HG03442 (cell line): ENCODE results near the gene RHOT1.
"Not testable (repeated sequence)": the region's sequence is repeated elsewhere in the genome, so short reads cannot be mapped to it uniquely, and the experiment has no call there.

Experiments
- ATAC-seq: cut with Tn5 transposase; IDR thresholded peaks from one replicate; pipeline ENCODE4 v1.9.1; 2021; ENCODE audit warnings: mild to moderate bottlenecking, moderate library complexity; ENCODE audit not compliant: unreplicated experiment

Gene RHOT1

DNA sequence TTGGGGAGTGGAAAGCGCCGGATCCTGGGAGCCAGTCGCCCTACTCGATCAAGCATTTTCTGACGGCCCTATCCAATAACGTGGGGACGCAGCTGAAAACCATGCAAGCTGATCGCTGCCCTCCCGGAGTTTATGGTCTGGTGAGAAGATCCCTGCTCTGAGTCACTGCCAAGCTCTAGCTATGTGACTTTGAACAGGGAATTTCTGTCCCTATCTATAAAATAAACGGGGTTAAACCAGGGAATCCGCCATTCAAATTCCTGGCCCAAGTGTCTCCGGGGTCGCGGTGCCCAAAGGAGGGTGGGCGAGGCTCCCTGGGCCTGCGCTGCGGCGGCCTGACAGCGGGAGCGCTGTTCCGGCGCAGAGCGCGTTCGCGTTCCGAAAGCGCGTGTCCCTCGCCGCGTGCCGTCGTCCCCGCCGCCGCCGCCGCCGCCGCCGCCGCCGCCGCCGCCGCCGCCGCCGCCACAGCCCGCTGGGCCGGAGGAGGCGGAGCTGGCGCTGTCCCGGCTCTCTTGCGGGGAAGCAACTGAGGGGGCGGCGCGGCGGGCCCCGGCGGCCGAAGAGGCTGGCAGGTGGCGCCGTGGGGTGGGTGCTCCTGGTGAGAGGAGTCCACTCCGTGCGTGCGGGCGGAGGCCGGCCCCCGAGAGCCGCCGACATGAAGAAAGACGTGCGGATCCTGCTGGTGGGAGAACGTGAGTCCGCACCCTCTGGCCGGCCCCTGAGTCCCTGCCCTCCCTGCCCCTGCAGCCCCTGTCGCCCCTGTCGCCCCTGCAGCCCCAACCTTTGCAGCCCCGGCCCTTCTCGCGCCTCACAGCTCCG, at the start of gene RHOT1:
Gene RHOT1 (plus strand): TSS at position 465 of the 819 bp plus-strand sequence. CDS start 191 bp downstream, at position 656.
- peak; percentile 74 for ATAC-seq

DNA sequence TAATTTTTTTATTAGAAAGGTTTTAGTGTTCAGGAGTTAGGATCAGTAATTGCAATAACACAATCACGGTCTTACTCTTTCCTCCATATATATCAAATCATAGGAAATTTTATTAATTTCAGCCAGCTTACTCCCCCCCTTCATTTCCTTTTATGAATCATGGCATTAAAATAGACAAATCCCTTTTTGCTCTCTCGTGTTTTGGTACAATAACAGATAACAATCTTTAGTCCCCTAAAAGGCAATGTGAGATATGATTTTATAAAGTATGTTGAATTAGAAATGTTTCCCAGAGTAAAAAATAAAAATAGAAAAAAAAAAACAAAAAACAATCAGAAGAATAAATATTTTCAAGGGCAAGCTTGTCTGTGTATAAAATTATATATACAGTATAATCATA, 42.6 kb upstream of the RHOT1 start:
- ATAC-seq, result no peak

DNA sequence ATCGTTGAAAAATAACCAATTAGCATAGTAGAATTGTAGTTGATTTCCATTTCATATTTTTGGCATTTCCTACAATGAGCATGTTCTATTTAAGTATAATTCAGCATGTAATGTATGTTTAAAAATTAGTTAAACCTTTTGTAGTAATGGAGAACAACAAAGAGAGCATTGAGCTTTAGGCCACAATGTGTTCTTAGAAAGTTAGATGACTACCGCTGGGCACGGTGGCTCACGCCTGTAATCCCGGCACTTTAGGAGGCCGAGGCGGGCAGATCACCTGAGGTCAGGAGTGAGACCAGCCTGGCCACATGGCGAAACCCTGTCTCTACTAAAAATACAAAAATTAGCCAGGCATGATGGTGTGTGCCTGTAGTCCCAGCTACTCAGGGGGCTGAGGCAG, 42.0 kb upstream of the RHOT1 start:
- ATAC-seq, result not testable (repeated sequence)

DNA sequence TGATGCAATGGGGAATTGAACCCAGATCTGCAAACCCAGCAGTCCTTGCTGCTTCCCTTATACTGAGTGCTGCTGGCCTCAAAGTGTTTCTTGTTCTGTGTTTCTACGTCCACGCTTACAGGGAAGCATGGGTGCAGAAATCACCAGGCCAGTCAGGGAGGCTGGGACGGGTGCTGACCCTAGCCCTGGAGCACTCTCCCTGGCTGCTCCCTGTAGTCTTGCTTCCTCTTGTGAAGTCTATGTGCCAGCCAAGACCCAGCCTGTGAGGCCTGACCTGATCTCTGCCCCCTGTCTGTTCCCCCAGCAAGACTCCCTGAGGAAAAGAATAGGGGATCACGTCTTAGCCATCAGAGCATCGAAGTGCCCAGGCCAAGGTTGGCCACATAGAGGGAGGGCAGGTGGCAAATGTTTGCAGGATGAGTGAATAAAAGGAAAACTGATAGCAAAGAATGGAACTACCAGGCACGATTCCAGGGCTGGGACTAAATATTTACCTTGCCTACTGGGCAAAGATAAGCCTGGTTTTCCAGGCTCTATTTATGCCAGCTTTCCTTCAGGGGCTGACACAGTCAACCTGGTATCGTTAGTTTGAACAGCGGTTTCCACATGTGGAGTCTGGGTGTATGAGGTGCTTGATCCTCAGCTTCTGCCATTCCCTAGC, 41.2 kb upstream of the RHOT1 start:
- no peak for ATAC-seq

DNA sequence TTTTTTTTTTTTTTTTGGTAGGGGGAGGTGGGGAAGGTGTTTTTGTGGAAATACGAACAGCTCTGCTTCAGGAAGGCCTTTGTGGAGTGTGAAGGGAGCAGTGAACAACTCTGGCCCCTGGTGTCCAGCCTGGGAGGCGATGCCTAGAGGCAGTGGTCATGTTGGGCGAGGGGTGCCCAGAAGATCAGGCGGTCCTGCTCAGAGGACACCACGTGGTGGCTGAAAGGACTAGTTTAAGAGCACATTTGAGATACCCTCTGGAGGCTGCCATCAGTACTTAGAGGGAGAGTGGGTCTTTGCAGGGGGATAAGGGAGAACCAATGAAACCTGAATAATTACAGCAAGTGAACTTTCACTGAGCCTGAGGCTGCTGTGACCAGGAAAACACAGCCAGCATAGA, 40.1 kb upstream of the RHOT1 start:
- ATAC-seq, result no peak

DNA sequence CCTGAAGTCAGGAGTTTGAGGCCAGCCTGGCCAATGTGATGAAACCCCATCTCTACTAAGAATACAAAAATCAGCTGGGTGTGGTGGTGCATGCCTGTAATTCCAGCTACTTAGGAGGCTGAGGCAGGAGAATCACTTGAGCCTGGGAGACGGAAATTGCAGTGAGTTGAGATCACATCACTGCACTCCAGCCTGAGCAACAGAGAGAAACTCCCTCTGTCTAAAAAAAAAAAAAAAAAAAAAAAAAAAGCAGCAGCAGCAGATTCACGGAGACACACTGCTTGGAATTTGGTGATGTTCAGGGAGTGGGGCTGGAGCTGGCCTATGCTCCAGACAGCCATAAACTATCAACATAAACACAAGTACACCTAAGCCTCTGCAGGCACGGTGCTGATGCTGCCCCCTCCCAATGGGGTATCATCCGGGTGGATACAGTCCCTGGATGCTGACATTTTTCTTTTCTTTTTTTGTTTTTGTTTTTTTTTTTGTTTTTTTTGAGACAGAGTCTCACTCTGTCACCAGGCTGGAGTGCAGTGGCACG, 39.6 kb upstream of the RHOT1 start:
- ATAC-seq, result no peak

DNA sequence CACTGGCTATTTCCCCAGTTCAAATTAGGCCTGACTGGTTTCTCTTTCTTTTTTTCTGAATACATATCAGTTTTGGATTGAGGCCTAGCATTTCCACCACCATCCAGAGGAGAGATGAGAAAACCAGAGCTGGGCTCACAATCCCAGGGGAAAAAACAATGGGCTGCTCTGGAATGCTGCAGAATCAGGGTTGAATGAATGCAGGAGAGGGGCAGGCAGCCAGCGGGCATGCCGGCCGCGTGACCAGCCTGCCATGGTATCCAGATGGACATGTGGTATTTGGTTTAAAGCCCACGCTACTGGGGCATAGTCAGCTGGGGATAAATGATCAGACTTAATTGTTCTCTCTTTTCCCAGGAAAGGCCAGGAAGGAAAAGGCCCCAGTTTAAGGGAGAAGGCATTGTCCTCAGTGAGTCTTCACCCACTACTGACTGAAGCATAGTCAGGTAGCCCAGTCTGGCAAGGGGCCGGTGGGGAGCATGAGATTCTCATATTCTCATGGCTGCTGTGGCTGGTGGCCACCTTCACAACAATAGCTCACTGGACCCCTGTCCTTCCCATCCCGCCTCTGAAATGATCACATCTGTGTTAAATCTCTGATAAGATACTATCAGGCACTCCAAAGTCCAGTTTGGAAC, 38.7 kb upstream of the RHOT1 start:
- no peak for ATAC-seq

DNA sequence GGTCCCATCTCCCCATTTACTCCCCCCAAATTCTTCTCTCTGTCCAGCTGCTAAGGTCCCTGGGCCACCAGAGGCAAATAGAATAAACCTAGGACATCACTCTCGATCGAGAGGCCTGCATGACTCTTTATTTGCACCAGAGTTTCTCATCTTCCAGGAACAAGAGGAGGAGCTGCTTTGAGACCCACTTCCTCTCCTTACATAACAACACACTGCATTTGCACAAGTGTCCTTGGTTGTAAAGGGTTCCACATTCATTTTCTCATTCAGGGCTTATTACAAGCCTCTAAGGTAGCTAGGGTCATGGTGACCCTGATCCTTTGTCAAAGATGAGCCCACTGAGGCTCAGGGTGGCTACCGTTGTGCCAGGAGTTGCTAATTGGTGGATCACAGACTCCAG, 38.1 kb upstream of the RHOT1 start:
- ATAC-seq, result no peak

DNA sequence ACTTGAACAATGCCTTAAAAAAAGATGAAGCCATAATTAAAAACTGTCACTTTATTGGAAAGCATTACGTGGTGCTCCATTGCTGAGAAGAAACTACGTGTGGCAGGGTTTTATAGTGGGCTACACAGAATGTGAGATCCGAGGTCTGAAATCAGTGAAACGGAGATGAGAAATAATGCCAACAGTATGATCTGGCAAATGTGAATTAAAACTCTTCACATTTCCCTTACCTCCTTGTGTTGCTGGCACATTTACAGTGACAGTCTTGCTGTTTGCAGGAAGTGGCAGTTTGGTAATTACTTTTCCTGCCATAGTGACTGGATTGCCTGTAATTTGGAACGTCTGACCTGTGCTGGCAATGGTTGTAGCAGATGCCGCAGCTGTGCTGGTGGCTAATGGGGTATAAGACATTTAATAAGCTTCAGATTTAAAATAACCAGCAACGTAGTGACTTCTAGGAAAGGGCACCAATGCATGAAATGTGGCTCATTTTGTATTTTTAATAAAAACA, 35.8 kb upstream of the RHOT1 start:
- not testable (repeated sequence) for ATAC-seq

DNA sequence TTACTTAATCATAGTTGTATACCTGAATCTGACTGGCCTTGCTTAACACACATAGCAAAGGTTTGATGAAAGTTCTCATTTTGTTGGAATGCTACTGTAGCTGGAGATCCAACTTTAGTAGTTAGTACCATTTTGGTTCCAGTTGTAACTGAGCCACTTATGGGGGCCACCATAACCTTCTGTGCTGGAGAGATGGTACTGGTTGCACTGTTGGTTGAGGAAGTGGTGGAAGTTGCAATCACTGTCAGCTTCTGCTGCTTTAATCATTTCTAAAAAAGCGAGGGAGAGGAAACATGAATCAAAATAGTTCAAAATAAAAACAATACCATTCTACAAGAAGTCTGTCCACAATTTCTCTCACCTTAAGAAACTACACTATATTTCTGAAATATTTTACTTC, 35.1 kb upstream of the RHOT1 start:
- ATAC-seq, result not testable (repeated sequence)

DNA sequence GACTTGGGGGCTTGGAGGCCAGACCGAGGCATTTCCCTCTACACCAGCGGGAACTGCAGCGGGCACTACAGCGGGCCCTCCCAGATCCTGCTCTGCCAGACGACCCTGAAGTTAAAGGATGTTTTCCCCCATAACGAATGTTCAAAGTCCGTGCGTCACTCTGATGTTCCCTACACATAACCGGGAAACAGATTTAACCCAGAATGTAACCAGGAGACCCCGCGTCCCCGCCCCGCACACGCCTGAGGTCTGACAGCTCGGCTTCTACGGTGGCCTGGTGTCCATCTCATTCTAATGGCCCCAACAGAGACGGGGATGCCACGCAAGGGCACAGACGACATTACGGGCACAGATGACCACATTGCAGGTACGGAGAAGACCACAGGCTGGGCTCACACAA, 31.7 kb upstream of the RHOT1 start:
- no peak for ATAC-seq

DNA sequence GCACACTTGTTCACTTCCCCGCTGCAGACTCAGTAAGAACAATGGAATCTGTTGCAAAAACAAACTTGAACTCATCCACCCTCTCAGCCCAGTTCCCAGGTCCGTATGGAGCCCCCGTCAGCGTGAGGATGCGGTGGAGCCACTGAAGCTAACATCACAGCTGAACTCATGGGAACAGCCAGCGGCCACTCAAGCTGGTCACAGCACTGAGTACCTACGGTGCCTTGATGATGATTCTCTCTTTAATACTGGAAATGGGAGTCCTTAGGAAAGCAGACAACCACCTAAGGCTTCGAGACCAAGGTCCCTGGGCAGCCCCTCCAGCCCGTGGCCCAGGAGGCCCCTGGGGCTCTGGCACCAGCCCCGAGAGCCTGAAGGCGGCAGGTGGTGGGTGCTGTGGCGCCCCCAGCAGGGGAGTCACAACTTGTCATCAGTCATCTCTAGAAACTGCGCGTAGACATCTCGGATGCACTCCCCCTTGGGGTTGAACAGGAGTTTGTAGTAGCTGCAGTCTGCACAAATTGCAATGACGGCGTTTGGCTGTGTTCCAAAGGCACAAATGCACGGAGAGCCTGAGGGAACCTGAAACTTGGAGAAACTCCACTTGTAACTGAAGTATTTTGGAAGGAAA, 31.0 kb upstream of the RHOT1 start:
- ATAC-seq, result no peak

DNA sequence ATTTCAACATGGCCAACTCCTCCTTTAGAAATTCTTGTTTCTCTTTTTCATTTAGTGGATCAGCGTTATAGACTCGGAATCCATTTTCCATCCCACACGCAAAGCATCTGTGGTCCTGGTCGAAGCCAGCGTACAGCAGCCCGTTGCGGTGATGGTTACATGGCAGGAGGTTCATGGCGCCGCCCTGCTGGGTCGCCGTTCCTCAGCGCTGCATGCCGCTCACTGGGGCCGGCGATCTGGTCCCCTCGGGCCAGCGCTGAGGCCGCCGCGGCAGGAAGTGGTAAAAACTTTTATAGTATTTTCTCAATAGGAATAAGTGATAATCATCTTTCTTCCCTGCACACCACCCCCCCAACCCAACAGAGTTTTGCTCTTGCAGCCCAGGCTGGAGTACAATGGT, 29.9 kb upstream of the RHOT1 start:
- ATAC-seq, result no peak

DNA sequence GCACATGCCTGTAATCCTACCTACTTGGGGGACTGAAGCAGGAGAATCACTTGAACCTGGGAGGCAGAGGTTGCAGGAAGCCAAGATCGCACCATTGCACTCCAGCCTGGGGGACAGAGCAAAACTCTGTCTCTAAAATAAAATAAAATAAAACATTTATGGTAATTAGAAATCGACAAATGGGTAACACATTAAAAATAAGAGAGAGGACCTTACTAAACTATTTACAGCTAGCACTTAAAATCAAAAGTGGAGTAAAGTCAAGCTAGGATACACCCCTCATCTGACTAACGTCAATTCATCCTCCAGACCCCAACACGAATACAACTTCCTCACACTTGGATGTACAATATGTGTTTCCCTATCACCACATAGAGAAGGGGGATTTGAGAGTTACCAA, 27.8 kb upstream of the RHOT1 start:
- no peak for ATAC-seq

DNA sequence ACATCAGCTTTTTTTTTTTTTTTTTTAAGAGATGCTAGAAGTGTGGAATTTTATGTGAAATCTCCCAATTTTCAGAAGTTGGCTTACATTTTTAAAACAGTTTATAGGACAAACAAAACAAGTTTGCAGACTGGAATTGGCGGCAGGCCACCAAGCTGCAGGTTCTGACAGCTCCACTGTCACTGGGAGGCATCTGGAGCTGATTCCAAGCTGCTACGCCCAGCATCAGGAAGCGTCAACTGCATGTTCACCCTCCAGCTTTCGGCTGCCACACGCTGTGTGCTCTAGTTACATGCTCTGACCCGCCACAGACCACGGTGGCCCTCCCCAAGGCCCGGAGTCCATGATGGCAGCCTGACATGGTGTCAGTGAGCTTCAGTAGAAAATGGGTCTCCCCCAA, 26.8 kb upstream of the RHOT1 start:
- not testable (repeated sequence) for ATAC-seq

DNA sequence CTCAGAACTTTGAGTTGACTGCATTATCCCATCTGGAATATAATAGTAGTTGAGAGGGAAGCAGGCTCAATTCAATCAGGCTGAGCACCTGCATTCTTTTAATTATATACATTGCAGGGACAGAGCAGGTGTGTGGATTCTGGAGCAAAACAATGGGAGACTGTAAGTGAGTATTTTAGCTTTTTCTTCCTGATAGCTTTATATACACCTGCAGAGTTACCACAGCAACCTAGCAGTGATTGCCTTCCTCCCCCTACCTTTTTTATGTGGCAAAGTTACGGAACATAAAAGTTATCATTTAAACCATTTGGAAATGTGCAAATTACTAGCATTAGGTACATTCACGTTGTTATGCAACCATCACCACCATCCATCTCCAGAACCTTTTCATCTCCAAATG, 25.4 kb upstream of the RHOT1 start:
- no peak for ATAC-seq

DNA sequence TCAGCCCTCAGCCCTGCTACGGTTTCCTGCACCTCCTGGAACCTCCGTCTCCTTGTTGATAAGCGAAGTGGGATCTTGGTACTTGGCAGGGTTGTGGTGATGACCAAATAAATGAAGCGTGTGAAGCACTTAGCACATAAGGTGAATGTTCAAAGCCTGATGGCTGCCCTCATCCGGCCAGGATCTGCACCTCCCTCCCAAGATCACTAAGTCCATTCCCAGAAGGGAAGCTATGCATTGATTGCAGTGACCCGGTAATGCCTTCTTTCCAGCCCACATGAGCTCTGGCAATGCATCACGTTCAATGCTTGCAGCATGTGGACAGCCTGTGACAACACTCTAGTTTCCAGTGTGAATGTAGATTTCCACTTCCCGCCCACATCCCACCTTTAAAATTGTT, 24.9 kb upstream of the RHOT1 start:
- no peak for ATAC-seq

DNA sequence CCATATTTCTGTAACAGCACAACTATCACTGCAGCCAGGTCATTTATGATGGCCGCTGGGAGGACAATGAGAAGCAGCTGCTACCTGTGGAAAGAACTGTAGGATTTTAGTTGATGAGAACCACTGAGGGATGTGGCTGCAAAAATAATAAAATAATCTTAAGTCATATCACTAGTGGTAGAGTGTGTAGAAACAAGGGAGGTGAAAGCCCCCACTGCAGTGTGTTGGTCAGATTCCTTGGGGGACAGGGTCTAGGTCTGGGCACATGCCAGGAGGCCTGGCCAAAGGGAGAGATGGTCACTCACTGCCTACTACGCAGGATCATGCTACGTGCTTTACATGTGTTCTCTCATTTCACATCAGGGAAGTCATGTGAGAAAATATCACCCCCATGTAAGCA, 24.2 kb upstream of the RHOT1 start:
- ATAC-seq, result not testable (repeated sequence)

DNA sequence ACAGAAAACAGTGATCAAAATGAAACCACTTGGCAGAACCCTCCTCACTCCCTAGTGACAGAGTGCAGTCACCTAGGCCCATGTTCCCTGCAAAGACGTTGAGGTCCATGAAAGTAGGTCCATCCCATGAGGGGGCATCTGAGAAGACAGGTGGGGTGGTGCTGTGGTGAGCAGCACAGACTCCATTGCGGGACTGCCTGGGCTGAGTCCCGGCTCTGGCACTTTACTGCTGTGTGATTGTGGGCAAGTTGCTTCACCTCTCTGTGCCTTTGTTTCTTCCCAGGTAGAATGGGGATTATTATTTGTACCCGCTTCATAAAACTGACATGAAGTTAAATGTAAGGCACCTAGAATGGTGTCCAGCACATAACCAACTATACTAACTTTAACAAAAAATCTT, 23.5 kb upstream of the RHOT1 start:
- no peak for ATAC-seq

DNA sequence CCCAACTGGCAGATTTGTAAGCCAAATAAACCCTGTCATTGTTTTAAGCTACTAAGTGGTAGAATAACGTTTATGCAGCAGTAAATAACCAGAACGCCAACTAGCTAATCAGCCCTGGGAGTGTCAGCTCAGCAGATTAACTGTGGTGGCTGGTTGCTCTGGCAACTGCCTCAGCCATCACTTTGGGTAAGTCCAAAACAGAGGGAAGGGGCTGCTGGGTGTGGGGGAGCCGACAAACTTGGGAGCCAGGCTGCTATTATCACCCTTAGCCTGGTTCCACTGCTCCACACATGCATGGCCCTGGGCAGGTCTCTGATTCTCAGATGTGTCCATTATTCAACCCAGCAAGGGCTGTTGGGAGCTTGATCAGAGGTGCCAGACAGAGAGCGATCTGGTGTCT, 22.2 kb upstream of the RHOT1 start:
- ATAC-seq, result no peak

DNA sequence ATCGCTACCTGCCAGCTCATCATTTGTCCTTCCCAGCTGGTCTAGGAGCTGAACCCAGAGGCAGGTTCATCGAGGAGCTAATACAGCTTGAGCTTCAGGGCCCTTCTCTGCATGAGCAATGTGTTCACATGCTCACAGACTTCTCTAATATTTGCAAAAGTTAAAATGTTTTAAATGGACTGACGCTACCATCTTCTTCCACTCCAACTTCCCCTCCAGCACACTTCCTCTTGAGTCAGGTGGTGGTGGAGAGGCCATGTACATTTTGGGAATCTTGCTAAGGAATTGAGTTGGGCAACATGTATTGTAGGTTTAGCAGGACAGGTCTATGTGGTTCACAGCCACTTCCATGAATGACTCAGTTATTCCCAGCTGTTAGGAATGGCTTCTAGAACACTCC, 21.6 kb upstream of the RHOT1 start:
- ATAC-seq, result no peak
